ENCODE data around the gene COL21A1. TPM values are rescaled to one million over a fixed set of nuclear protein-coding genes. Genes with fewer than 3 reads are reported as not detected.

Gene COL21A1
- total RNA-seq, 1 donor from 2014 or later = not detected

DNA sequence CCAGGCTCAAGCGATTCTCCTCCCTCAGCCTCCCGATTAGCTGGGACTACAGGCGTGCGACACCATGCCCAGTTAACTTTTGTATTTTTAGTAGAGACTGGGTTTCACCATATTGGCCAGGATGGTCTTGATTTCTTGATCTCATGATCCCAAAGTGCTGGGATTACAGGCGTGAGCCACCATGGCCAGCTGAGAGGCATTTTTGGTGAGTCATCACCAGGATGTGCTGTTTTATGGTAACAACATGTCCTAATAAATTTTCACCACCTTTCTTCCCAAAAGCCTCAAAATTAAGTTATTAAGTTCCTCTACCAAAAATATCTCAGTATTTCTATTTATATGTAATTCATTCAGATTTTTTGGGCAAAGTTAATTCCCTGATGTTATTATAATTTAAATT is 53.5 kb downstream of the COL21A1 start:
- H3K27me3 Mint-ChIP-seq = no peaks in the 10 kb centered on the region
- peaks cover 5% of the 10 kb centered on the region for H3K9me3 Mint-ChIP-seq
- H3K36me3 Mint-ChIP-seq (ENCODE audit: low read depth) = no peaks in the 10 kb centered on the region
- intact Hi-C loops (cut with micrococcal nuclease) = no loop called here
- H3K4me1 Mint-ChIP-seq = no peaks in the 10 kb centered on the region
- no peak for DNase-seq
- H3K27ac Mint-ChIP-seq = no peak overlapping the region
- no peak overlapping the region for H3K4me3 Mint-ChIP-seq

GRCh38 chr6:56188429-56188828 is 59.0 kb downstream of the COL21A1 start:
- H3K27ac Mint-ChIP-seq = no peak overlapping the region
- DNase-seq = no peak
- no peaks in the 10 kb centered on the region for H3K27me3 Mint-ChIP-seq
- no peaks in the 10 kb centered on the region for H3K4me1 Mint-ChIP-seq
- no peaks in the 10 kb centered on the region for H3K36me3 Mint-ChIP-seq (ENCODE audit: low read depth)
- H3K9me3 Mint-ChIP-seq = peaks cover 5% of the 10 kb centered on the region
- intact Hi-C loops (cut with micrococcal nuclease) = no loop called here
- H3K4me3 Mint-ChIP-seq = no peak overlapping the region

DNA sequence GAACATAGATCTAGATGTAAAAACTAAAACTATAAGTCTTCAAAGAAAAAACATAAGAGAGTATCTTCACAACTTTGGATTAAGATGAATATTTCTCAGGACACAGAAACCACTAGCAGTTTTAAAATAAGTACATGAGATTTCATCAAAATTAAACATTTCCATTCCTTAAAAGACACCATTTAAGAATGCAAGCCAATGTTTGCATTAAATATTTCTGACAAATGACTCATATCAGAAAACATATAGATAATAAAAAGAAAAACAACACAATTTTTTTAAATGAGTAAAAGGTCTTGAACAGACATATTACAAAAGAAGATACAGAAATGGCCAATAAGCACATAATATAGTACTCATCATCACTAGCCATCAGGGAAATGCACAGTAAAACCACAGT is 59.7 kb downstream of the COL21A1 start:
- Mint-ChIP-seq H3K36me3 (ENCODE audit: low read depth) (no peaks in the 10 kb centered on the region), H3K27me3 (no peaks in the 10 kb centered on the region), H3K4me1 (no peaks in the 10 kb centered on the region), H3K27ac (no peak overlapping the region), H3K9me3 (peaks cover 5% of the 10 kb centered on the region), H3K4me3 (no peak overlapping the region)
- no peak for DNase-seq
- intact Hi-C loops (cut with micrococcal nuclease) = no loop called here

DNA sequence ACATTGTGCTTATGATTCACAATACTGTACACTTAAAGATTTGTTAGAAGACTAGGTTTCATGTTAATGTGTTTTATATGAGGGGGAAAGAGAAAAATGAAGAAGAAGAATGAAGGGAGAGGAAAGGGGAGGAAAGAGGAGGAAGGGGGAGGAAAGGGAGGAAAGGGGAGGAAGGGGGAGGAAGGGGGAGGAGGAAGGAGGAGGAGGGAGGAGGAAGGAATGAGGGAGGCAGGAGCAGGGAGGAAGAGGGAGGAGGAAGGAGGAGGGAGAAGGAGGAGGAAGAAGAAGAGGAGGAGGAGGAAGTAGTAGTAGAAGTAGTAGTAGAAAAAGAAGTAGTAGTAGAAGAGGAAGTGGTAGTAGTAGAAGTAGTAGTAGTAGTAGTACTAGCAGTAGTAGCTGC is 70.6 kb downstream of the COL21A1 start:
- Mint-ChIP-seq H3K4me1 (no peaks in the 10 kb centered on the region), H3K9me3 (peaks cover 22% of the 10 kb centered on the region), H3K27ac (no peak overlapping the region), H3K27me3 (no peaks in the 10 kb centered on the region), H3K4me3 (no peak overlapping the region), H3K36me3 (ENCODE audit: low read depth) (no peaks in the 10 kb centered on the region)
- no peak for DNase-seq
- intact Hi-C loops (cut with micrococcal nuclease) = no loop called here

DNA sequence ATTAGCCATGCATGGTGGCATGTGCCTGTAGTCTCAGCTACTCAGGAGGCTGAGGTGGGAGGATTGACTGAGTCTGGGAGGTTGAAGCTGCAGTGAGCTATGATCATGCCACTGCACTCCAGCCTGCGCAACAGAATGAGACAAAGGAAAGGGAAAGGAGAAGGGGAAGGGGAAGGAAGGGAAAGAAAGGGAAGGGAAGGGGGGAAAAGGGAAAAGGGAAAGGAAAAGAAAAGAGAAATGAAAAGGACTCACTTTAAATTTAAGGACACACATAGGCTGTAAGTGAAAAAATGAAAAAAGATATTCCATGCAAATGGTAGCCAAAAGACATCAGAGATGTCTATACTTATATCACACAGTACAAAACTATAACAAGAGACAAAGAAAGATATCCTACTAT is 74.2 kb downstream of the COL21A1 start:
- H3K27me3 Mint-ChIP-seq = no peaks in the 10 kb centered on the region

DNA sequence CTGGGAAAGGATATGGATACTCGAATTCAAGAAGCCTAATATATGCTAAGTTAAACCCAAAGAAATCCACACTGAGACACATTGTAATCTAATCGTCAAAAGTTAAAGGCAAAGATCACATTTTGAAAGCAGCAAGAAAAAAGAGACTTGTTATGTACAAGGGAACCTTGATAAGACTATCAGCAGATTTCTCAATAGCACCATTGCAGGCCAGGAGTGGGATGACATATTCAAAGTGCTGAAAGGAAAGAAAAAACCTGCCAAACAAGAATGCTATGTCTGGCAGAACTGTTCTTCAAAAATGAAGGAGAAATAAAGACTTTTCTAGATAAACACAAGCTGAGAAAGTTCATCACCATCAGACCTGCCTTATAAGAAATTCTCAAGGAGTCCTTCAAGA is 75.2 kb downstream of the COL21A1 start:
- H3K9me3 Mint-ChIP-seq = peaks cover 22% of the 10 kb centered on the region
- H3K36me3 Mint-ChIP-seq (ENCODE audit: low read depth) = no peaks in the 10 kb centered on the region
- no peak for DNase-seq
- H3K4me3 Mint-ChIP-seq = no peak overlapping the region
- intact Hi-C loops (cut with micrococcal nuclease) = no loop called here
- no peaks in the 10 kb centered on the region for H3K4me1 Mint-ChIP-seq
- H3K27ac Mint-ChIP-seq = no peak overlapping the region
- no peaks in the 10 kb centered on the region for H3K27me3 Mint-ChIP-seq

More for the DNA sequence above, 74.2 kb downstream of the COL21A1 start:
- no peak for DNase-seq
- intact Hi-C loops (cut with micrococcal nuclease) = no loop called here
- Mint-ChIP-seq H3K9me3 (peaks cover 22% of the 10 kb centered on the region), H3K4me1 (no peaks in the 10 kb centered on the region), H3K36me3 (ENCODE audit: low read depth) (no peaks in the 10 kb centered on the region), H3K4me3 (no peak overlapping the region), H3K27ac (no peak overlapping the region)

DNA sequence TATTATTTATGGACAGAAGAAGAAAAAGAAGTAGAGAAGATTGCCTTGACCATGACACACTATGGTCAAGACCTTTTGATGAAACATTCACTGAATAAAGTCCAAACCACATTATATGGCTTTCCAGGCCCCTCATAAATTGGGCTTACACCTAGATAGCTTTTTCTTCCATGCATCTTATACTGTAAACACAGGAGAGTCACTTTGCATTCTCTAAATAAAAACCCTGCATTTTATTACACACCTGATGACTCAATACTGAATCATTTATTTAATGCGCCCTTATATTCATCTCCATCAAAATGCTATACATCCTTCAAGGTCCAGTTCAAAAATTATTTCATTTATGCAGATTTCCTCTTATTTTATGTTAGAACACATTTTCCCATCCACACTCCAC is 78.0 kb downstream of the COL21A1 start:
- Mint-ChIP-seq H3K27ac (no peak overlapping the region), H3K4me3 (no peak overlapping the region), H3K4me1 (no peaks in the 10 kb centered on the region), H3K36me3 (ENCODE audit: low read depth) (no peaks in the 10 kb centered on the region), H3K27me3 (no peaks in the 10 kb centered on the region), H3K9me3 (peaks cover 13% of the 10 kb centered on the region)
- no peak for DNase-seq
- intact Hi-C loops (cut with micrococcal nuclease) = no loop called here

DNA sequence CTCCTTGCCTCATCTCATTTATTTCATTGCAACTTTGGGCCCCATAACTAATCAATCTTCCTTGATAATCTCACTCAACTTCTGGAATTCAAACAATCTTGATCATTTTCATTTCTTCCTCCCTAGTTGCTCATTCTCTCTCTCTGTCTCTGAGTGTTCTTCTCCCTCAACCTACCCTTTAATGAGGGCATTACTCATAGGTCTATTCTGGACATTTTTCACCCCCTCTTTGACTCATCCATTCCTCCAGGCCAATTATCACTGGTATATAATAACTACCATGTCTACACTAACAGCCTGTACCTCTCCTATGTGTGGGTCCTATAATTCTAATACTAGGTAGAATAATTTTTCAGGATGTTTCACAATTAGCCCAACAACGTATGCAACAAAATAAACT is 78.8 kb downstream of the COL21A1 start:
- no peak for DNase-seq
- intact Hi-C loops (cut with micrococcal nuclease) = no loop called here
- no peak overlapping the region for H3K27ac Mint-ChIP-seq
- H3K4me3 Mint-ChIP-seq = no peak overlapping the region
- peaks cover 9% of the 10 kb centered on the region for H3K9me3 Mint-ChIP-seq
- H3K4me1 Mint-ChIP-seq = no peaks in the 10 kb centered on the region
- H3K36me3 Mint-ChIP-seq (ENCODE audit: low read depth) = no peaks in the 10 kb centered on the region
- H3K27me3 Mint-ChIP-seq = no peaks in the 10 kb centered on the region

- no peaks in the 10 kb centered on the region for H3K4me1 Mint-ChIP-seq
- H3K4me3 Mint-ChIP-seq = no peak overlapping the region
- no peak for DNase-seq
- H3K27ac Mint-ChIP-seq = no peak overlapping the region
- intact Hi-C loops (cut with micrococcal nuclease) = no loop called here
- peaks cover 8% of the 10 kb centered on the region for H3K9me3 Mint-ChIP-seq
- no peaks in the 10 kb centered on the region for H3K36me3 Mint-ChIP-seq (ENCODE audit: low read depth)
- H3K27me3 Mint-ChIP-seq = no peaks in the 10 kb centered on the region
These were observed 85.3 kb downstream of the COL21A1 start for GRCh38 chr6:56162081-56162480.

DNA sequence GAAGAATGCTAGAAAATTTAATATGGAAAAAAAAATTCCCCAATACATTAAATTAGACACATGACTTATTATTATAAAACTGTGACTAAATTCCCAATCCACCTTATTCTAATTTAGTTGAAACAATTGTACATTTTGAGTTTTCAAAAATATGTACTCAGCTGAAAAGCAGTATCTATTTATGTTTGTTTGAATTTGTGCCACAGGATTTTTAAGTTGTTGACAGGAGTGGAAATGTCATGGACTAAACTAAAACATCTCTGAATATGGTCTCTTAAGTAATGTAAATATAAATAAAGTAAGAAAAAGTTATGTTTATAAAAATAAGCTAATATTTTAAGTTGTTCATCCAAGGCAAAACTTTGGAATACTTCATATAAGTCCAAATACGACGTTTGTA is 86.9 kb downstream of the COL21A1 start:
- Mint-ChIP-seq H3K4me3 (no peak overlapping the region), H3K4me1 (no peaks in the 10 kb centered on the region), H3K27me3 (no peaks in the 10 kb centered on the region), H3K36me3 (ENCODE audit: low read depth) (no peaks in the 10 kb centered on the region), H3K27ac (no peak overlapping the region), H3K9me3 (peaks cover 8% of the 10 kb centered on the region)
- no peak for DNase-seq
- intact Hi-C loops (cut with micrococcal nuclease) = no loop called here

DNA sequence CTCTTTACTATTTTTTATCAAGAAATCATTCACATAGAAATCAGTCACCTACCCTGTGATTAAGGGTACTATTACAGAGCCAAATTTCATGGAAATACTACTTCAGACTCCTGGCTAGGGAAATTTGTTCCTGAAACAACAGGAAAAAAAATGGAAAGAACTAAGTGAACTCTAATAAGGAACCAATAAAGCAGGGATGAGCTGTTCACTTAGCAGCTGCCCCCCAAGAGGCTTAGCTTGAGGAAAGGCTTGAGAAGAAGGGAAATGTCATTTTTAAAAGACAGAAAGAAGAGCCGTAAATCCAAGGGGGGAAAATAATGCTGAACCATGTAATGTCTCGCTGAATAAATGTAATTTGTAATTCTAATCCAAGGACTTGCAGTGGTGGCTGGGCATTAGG is 88.8 kb downstream of the COL21A1 start:
- Mint-ChIP-seq H3K4me3 (no peak overlapping the region), H3K9me3 (peaks cover 12% of the 10 kb centered on the region), H3K36me3 (ENCODE audit: low read depth) (no peaks in the 10 kb centered on the region), H3K27me3 (no peaks in the 10 kb centered on the region), H3K4me1 (no peaks in the 10 kb centered on the region), H3K27ac (no peak overlapping the region)
- DNase-seq = no peak
- intact Hi-C loops (cut with micrococcal nuclease) = no loop called here

GRCh38 chr6:56156643-56157042 is 90.7 kb downstream of the COL21A1 start:
- Mint-ChIP-seq H3K4me1 (no peaks in the 10 kb centered on the region), H3K27ac (no peak overlapping the region), H3K9me3 (peaks cover 11% of the 10 kb centered on the region), H3K36me3 (ENCODE audit: low read depth) (no peaks in the 10 kb centered on the region), H3K27me3 (no peaks in the 10 kb centered on the region), H3K4me3 (no peak overlapping the region)
- intact Hi-C loops (cut with micrococcal nuclease) = no loop called here
- no peak for DNase-seq

DNA sequence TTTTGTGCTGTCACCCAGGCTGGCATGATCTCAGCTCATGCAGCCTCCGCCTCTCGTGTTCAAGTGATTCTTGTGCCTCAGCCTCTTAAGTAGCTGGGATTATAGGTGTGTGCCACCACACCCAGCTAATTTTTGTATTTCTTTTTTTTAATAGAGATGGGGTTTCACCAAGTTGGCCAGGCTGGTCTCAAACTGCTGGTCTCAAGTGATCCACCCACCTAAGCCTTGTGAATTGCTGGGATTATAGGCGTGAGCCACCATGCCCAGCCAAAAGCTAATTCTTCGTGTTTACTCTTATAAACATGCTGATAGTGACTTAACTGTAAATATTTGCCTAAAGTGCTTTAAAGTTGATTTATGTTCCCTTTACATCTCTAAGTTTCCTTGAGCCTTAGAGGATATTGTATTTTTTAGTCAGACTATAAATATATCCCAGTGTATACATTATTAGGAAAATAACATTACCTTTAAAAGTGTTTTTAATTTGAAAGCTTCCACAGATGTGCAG is 91.7 kb downstream of the COL21A1 start:
- DNase-seq = no peak
- Mint-ChIP-seq H3K36me3 (ENCODE audit: low read depth) (no peaks in the 10 kb centered on the region), H3K9me3 (peaks cover 11% of the 10 kb centered on the region), H3K27ac (no peak overlapping the region), H3K27me3 (no peaks in the 10 kb centered on the region), H3K4me1 (no peaks in the 10 kb centered on the region), H3K4me3 (no peak overlapping the region)
- intact Hi-C loops (cut with micrococcal nuclease) = no loop called here

- intact Hi-C loops (cut with micrococcal nuclease) = no loop called here
- H3K27ac Mint-ChIP-seq = no peak overlapping the region
- H3K9me3 Mint-ChIP-seq = peaks cover 15% of the 10 kb centered on the region
- no peaks in the 10 kb centered on the region for H3K4me1 Mint-ChIP-seq
- no peaks in the 10 kb centered on the region for H3K36me3 Mint-ChIP-seq (ENCODE audit: low read depth)
- H3K4me3 Mint-ChIP-seq = no peak overlapping the region
- DNase-seq = no peak
- no peaks in the 10 kb centered on the region for H3K27me3 Mint-ChIP-seq
These were observed 93.3 kb downstream of the COL21A1 start for GRCh38 chr6:56154076-56154475.

DNA sequence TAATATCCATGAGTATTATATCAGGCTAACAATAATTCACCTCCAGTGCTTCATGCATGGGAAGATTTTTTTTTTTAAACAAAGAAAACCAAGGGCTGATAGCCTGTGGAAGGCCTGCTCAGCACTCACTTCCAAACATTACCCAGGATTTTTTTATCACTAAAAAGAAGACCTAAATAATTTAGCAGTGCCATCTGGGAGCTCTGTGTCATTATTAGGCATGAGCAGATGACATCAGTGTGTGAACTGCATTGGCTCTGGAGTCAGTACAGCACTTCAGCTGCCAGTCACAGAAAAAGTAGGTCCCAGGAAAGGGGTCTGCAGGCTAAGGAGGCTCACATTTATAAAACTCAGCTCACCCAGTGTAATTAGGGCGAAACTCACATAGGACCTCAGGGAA is 94.8 kb downstream of the COL21A1 start:
- peaks cover 15% of the 10 kb centered on the region for H3K9me3 Mint-ChIP-seq
- no peak for DNase-seq
- H3K4me3 Mint-ChIP-seq = no peak overlapping the region
- H3K36me3 Mint-ChIP-seq (ENCODE audit: low read depth) = no peaks in the 10 kb centered on the region
- intact Hi-C loops (cut with micrococcal nuclease) = no loop called here
- H3K27me3 Mint-ChIP-seq = no peaks in the 10 kb centered on the region
- H3K27ac Mint-ChIP-seq = no peak overlapping the region
- H3K4me1 Mint-ChIP-seq = no peaks in the 10 kb centered on the region
